ENCODE data around the gene NTRK3. TPM values are rescaled to one million over a fixed set of nuclear protein-coding genes. Genes with fewer than 3 reads are reported as not detected.

The NTRK3 gene
- total and polyA plus RNA-seq, 2 of the 13 experiments (the other 11 are each of a cell fraction or from before 2014, with no cell fraction given), result not detected

DNA sequence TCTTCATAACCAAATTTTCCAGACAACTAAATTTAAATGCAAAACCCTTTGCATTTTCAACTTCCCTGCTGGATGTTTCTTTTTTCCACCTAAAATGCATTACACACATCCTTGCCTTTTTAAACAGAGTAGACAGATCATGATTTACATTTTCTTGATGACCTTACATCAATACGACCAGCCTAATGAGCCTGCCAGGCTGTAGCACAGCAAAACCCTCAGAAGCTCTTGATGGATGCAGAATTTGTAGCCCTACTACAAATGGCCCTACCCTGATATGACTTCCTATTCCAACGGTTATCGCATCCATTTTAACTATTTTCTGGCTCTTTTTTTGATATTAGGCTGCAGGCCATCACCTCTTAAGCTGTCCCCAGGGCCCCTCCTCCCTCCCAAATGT lies 66.3 kb downstream of the NTRK3 start:
- intact Hi-C loops (cut with micrococcal nuclease; ENCODE audit: unreplicated experiment), result no loop called here
- no peaks in the 10 kb centered on the region; a peak in 1 of 5 replicates for H3K27me3 ChIP-seq (ENCODE audit: control insufficient read depth in 1 of 2, insufficient read depth in 2 of 2, low read length in 2 of 2)
- no peak overlapping the region for H3K4me3 ChIP-seq (replicated peaks in 1 of 3; ENCODE audit: insufficient read depth in 1 of 3, low read depth in 2 of 3, low read length in 3 of 3)
- FAIRE-seq (no peak), DNase-seq (ENCODE audit: low spot score) (no peak), ATAC-seq (no peak)
- H4K20me1 ChIP-seq (ENCODE audit: insufficient read depth, low read length), result no peaks in the 10 kb centered on the region
- H3K27ac ChIP-seq (ENCODE audit: extremely low read length, insufficient read depth, low read length), result no peak overlapping the region
- H3K9me3 ChIP-seq (ENCODE audit: low read length), result no peaks in the 10 kb centered on the region
- in situ Hi-C loops (cut with HindIII; ENCODE audit: extremely low pct_ligation_motif_present, low pct_unique_long_range_greater_than_20kb), result no loop called here
- no peak overlapping the region for H3K9ac ChIP-seq (ENCODE audit: insufficient read depth, low read depth, low read length)
- H3K4me2 ChIP-seq (ENCODE audit: low read depth, low read length), result no peak overlapping the region
- H2AFZ ChIP-seq (ENCODE audit: low read length), result no peak overlapping the region
- CTCF ChIA-PET (ENCODE audit: low intra/inter-chr PET ratio, low total read pairs), result no interaction called here
- no peaks in the 10 kb centered on the region for H3K36me3 ChIP-seq (replicated peaks in 1 of 2; ENCODE audit: control insufficient read depth in 1 of 2, insufficient read depth in 2 of 2, low read length in 2 of 2)
- WGBS (ENCODE audit: low lambda C conversion rate), result 30% methylated on average over 3 of the region's 3 CpGs
- BruUV-seq (replicated peaks), result no TSS peak
- H3K79me2 ChIP-seq (ENCODE audit: insufficient read depth, low read length), result no peaks in the 10 kb centered on the region
- TF ChIP-seq ZNF674 (CRISPR knock-in tag; IDR thresholded peaks at IDR 0.05; ENCODE audit: low read depth) (no peak), DBP (CRISPR knock-in tag; IDR thresholded peaks at IDR 0.05; ENCODE audit: not compliant biosample characterization) (no peak), ZNF30 (CRISPR knock-in tag; IDR thresholded peaks at IDR 0.05) (no peak), ZNF703 (CRISPR knock-in tag; IDR thresholded peaks at IDR 0.05; ENCODE audit: borderline replicate concordance) (no peak)
- POLR2A ChIA-PET, result no interaction called here
- no peaks in the 10 kb centered on the region for H3K4me1 ChIP-seq (ENCODE audit: insufficient read depth, low read length)

DNA sequence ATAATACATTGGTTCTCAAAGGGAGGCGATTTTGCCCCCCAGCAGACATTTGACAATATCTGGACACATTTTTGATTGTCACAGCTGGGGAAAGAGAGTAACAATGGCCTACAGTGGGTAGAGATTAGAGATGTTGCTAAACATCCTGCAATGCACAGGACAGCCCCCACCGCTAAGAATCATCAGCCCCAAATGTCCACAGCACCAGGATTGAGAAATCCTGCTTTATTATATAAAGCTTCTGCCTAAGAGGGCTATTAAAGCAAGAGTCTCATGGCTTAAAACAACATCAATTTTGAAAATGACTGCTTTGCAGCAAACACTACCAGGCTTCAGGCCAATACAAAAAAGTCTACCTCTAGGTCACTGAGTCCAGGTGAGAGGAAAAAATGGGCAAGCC lies 68.2 kb downstream of the NTRK3 start:
- DNase-seq (ENCODE audit: low spot score), result no peak
- Histone ChIP-seq H4K20me1 (ENCODE audit: insufficient read depth, low read length) (no peaks in the 10 kb centered on the region), H3K4me2 (ENCODE audit: low read depth, low read length) (no peak overlapping the region), H3K4me1 (ENCODE audit: insufficient read depth, low read length) (no peaks in the 10 kb centered on the region), H3K9me3 (ENCODE audit: low read length) (no peaks in the 10 kb centered on the region), H3K27ac (ENCODE audit: extremely low read length, insufficient read depth, low read length) (no peak overlapping the region), H3K27me3 (ENCODE audit: control insufficient read depth in 1 of 2, insufficient read depth in 2 of 2, low read length in 2 of 2) (no peaks in the 10 kb centered on the region; a peak in 1 of 5 replicates), H3K4me3 (replicated peaks in 1 of 3; ENCODE audit: insufficient read depth in 1 of 3, low read depth in 2 of 3, low read length in 3 of 3) (no peak overlapping the region), H3K79me2 (ENCODE audit: insufficient read depth, low read length) (no peaks in the 10 kb centered on the region), H3K36me3 (replicated peaks in 1 of 2; ENCODE audit: control insufficient read depth in 1 of 2, insufficient read depth in 2 of 2, low read length in 2 of 2) (no peaks in the 10 kb centered on the region), H3K9ac (ENCODE audit: insufficient read depth, low read depth, low read length) (no peak overlapping the region), H2AFZ (ENCODE audit: low read length) (no peak overlapping the region)
- intact Hi-C loops (cut with micrococcal nuclease; ENCODE audit: unreplicated experiment), result no loop called here
- BruUV-seq (replicated peaks), result no TSS peak
- no peak for ATAC-seq
- in situ Hi-C loops (cut with HindIII; ENCODE audit: extremely low pct_ligation_motif_present, low pct_unique_long_range_greater_than_20kb), result no loop called here
- 0% methylated on average over 2 of the region's 2 CpGs for WGBS (ENCODE audit: low lambda C conversion rate)
- FAIRE-seq, result no peak
- ChIA-PET POLR2A (no interaction called here), CTCF (ENCODE audit: low intra/inter-chr PET ratio, low total read pairs) (no interaction called here)
- TF ChIP-seq CC2D1A (CRISPR knock-in tag; IDR thresholded peaks at IDR 0.05) (no peak), TP53 (CRISPR knock-in tag; conservative IDR thresholded peaks at IDR 0.05) (no peak), NR2F1 (CRISPR knock-in tag; IDR thresholded peaks at IDR 0.05) (no peak), TMF1 (CRISPR knock-in tag; IDR thresholded peaks at IDR 0.05; ENCODE audit: low read depth) (no peak), FOXC1 (CRISPR knock-in tag; IDR thresholded peaks at IDR 0.05; ENCODE audit: borderline replicate concordance) (no peak), ZFP90 (CRISPR knock-in tag; IDR thresholded peaks at IDR 0.05; ENCODE audit: borderline replicate concordance) (no peak), TRIM22 (IDR thresholded peaks at IDR 0.05) (no peak)
- TF ChIP-seq, protein P1, sequence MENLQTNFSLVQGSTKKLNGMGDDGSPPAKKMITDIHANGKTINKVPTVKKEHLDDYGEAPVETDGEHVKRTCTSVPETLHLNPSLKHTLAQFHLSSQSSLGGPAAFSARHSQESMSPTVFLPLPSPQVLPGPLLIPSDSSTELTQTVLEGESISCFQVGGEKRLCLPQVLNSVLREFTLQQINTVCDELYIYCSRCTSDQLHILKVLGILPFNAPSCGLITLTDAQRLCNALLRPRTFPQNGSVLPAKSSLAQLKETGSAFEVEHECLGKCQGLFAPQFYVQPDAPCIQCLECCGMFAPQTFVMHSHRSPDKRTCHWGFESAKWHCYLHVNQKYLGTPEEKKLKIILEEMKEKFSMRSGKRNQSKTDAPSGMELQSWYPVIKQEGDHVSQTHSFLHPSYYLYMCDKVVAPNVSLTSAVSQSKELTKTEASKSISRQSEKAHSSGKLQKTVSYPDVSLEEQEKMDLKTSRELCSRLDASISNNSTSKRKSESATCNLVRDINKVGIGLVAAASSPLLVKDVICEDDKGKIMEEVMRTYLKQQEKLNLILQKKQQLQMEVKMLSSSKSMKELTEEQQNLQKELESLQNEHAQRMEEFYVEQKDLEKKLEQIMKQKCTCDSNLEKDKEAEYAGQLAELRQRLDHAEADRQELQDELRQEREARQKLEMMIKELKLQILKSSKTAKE (CRISPR knock-in tag; IDR thresholded peaks at IDR 0.05; ENCODE audit: borderline replicate concordance), result no peak
